DMS153 (cell line): ENCODE measurements around the gene EIF3CL.
"Not testable (repeated sequence)": the region's sequence is repeated elsewhere in the genome, so short reads cannot be mapped to it uniquely, and the experiment has no call there.

Experiments used
- DNase-seq: peaks from one replicate; lab custom pipeline; 2025; lab: John Stamatoyannopoulos, UW

The EIF3CL gene, protein sequence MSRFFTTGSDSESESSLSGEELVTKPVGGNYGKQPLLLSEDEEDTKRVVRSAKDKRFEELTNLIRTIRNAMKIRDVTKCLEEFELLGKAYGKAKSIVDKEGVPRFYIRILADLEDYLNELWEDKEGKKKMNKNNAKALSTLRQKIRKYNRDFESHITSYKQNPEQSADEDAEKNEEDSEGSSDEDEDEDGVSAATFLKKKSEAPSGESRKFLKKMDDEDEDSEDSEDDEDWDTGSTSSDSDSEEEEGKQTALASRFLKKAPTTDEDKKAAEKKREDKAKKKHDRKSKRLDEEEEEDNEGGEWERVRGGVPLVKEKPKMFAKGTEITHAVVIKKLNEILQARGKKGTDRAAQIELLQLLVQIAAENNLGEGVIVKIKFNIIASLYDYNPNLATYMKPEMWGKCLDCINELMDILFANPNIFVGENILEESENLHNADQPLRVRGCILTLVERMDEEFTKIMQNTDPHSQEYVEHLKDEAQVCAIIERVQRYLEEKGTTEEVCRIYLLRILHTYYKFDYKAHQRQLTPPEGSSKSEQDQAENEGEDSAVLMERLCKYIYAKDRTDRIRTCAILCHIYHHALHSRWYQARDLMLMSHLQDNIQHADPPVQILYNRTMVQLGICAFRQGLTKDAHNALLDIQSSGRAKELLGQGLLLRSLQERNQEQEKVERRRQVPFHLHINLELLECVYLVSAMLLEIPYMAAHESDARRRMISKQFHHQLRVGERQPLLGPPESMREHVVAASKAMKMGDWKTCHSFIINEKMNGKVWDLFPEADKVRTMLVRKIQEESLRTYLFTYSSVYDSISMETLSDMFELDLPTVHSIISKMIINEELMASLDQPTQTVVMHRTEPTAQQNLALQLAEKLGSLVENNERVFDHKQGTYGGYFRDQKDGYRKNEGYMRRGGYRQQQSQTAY

DNA sequence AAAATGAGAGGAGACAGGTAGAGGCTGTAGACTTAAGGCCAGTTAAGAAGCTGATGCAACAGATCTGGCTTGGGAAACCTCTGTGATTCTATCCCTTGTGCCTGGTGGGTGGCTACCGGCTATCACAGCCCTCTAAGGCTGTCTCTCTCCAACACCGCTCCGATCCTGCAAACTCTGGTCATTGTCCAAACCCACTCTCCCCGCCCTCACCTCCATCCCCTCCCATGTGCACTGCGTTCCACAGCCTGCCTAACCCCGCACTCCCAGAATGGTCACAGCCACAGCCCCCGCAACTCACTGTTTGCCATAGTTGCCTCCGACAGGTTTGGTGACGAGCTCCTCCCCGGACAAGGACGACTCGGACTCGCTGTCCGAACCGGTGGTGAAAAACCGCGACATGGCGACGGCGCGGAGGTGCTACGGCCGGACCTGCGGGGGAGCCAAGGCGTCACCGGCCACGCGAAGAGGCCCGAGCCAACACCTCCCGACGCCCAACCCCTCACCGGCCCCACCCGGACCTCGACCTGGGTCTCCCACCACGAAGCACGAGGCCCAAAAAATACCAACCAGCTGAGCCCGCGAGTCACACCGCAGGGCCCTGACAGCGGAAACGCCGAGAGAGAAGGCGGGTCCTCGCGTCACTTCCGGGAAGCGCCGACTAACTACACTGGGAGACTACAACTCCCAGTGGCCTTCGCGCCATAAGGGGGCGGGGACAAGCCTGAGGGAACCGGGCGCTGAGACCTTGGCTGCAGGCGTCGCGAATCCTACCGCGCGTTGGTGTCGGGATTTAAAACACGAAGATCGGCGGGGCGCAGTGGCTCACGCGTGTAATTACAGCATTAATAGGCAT, at the start of gene EIF3CL:
TSS of gene EIF3CL (minus strand) at position 622 of the 853 bp plus-strand sequence. CDS start at position 399, 223 bp downstream.
- DNase-seq, result not testable (repeated sequence)

DNA sequence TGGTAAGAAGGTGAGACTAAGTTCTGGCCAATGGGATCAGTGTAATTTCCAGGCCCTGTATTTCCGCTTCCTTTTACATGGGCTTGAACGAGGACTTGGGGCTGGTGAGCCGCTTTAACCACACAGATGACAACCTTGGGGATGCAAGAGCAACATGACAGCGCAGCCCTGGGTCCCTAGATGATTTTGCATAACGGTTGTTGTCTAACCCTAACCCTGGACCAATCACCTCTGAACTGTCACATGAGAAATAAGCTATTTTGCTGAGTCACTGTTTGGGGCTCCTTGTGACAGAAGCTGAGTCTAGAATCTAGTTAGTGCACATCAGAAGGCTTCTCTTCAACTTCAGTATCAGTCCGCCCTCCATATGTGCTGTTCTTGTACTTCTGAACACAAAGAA, 43.4 kb upstream of the EIF3CL start:
- not testable (repeated sequence) for DNase-seq

DNA sequence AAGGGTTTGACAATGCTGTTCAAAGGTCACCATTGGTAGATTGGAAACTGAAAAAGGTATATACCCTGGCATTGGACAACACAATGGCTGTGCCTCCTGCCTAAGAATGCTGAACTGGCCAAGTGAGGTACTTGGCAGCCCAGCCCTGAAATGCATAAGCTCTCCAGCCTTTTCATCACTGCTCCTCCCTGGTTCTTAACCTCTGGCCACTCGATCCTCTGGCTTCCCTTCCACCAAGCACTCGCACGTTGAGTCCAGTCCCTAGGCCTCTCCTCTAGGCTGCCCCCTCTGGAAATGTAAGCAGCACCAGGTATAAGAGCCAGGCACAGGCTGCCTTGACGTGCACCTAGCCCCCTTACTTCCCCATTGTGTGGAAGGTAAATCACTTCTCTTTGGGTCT, 42.7 kb upstream of the EIF3CL start:
- DNase-seq, result not testable (repeated sequence)

DNA sequence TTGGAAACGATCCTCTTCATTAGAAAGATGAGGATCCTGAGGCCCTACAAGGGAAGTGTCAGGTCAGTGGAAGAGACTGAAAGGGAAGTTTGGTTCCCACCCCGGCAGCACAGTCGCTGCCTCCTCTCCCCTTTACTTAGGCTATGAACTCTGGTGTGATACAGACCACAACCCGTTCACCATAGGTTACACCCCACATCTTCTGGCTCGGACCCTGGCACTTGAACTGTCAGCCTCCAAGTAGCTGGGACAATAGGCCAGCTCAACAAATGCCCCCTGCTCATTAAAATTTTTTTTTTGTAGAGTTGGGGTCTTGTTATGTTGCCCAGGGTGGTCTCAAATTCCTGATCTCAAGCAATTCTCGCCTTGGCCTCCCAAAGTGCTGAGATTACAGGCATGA, 40.3 kb upstream of the EIF3CL start:
- DNase-seq, result not testable (repeated sequence)

DNA sequence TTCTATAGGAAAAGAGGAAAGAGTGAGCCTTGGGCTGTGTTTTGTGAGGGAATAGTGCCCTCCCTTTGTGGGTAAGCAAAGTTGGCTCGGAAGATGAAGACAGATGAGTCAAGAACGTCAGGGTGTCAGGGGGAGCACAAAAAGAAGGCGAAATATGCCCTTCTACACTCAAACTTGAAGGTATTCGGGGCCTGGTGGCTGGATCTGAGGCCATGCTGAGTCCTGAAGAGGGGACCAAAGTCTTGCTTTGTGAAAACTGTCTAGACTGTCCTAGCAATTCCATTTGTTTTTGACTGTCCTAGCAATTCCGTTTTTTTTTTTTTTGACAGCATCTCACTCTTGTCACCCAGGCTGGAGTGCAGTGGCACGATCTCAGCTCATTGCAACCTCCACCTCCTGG, 35.3 kb upstream of the EIF3CL start:
- DNase-seq, result not testable (repeated sequence)

DNA sequence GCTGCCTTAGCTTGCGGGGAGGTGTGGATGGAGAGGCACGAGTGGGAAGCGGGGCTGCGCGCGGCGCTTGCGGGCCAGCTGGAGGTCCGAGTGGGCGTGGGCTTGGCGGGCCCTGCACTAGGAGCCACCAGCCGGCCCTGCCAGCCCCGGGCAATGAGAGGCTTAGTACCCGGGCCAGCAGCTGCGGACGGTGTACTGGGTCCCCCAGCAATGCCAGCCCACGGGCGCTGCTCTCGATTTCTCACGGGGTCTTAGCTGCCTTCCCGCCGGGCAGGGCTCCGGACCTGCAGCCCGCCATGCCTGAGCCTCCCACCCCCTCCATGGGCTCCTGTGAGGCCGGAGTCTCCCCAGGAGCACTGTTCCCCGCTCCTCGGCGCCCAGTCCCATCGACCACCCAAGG, 31.7 kb upstream of the EIF3CL start:
- DNase-seq, result not testable (repeated sequence)

DNA sequence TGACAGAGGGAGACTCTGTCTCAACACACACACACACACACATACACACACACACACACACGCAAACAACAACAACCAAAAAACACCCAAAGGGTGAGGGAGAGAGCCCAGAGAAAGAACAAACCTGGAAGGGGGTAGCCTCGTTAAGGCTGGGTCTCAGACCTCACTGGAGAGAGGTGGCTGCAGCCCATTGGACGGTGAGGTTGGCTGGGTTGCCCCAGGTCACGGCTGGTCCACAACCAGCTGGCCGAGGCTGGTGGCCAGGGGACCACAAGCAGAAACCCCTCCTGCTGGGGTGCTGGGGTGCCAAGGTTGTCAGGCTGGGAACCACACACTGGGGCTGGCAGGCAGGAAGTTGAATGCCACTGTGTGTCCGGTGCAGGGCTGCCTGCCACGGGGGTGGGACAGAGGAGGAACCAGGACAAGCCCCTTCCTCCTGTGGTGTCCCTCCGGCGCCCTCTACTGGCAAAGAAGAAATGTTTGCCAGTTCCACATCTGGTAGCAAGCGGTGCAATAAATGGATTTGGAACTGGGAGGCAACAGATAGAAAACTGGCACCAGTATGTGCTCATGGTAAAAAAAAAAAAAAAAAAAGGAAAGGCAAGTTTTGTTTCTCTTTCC, 22.5 kb upstream of the EIF3CL start:
- DNase-seq, result not testable (repeated sequence)

DNA sequence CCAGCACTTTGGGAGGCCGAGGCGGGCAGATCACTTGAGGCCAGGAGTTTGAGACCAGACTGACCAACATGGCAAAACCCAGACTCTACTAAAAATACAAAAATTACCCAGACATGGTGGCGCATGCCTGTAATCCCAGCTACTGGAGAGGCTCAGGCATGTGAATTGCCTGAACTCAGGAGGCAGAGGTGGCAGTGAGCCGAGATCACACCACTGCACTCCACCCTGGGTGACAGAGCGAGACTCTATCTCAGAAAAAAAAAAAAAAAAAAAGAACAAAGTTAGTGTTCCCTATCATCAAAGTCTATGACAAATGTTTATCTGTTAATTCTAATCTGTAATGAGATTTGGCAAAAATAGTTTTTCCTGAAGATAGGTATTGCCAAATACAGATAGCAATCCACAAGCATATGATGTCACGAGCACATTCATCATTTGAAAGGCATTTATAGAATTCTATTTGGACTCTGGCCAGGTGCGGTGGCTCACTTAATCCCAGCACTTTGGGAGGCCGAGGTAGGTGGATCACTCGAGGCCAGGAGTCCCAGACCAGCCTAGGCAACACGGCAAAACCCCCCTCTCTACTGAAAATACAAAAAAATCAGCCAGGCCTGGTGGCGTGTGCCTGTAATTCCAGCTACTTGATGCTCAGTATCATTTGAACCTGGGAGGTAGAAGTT, 17.6 kb upstream of the EIF3CL start:
- not testable (repeated sequence) for DNase-seq

DNA sequence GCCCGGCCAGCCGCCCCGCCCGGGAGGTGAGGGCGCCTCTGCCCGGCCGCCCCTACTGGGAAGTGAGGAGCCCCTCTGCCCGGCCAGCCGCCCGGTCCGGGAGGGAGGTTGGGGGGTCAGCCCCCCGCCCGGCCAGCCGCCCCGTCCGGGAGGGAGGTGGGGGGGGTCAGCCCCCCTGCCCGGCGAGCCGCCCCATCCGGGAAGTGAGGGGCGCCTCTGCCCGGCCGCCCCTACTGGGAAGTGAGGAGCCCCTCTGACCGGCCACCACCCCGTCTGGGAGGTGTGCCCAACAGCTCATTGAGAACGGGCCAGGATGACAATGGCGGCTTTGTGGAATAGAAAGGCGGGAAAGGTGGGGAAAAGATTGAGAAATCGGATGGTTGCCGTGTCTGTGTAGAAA, 13.4 kb upstream of the EIF3CL start:
- DNase-seq, result not testable (repeated sequence)

DNA sequence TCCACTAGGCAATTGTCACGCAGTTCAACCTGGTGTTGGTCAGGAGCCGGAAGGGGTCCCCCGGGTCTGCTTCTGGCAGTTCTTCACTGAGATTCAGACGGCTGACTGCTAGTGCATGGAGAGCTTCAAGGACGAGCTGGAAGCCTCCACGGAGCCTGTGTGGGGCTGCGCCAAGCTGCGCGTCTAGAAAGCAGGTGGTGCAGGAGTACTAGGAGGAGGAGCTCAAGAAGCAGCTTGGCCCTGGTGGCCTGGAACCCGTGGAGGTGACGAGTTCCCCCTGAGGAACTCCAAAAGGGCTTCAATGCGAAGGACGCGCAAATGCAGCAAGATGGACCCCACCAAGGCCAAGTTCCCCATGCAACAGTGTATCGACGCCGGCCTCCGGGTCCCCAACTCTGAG, 10.9 kb upstream of the EIF3CL start:
- not testable (repeated sequence) for DNase-seq

DNA sequence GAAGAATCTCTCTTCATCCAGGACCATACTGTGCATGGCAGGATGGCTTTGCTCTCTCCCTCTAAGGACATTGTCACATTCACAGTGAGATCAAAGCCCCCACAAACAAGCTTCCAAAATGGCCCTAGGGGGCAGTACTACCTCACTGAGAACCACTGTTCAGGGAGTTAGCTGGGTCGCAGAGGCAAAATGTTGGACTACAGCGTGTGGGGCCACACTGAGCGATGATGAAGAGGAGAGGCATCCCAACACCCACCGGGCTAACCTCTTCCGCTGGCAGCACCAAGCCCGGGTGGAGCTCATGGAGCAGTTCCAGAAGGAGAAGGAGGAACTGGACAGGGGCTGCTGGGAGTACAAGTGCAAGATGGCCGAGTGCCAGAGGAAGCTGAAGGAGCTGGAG, 9.9 kb upstream of the EIF3CL start:
- not testable (repeated sequence) for DNase-seq

DNA sequence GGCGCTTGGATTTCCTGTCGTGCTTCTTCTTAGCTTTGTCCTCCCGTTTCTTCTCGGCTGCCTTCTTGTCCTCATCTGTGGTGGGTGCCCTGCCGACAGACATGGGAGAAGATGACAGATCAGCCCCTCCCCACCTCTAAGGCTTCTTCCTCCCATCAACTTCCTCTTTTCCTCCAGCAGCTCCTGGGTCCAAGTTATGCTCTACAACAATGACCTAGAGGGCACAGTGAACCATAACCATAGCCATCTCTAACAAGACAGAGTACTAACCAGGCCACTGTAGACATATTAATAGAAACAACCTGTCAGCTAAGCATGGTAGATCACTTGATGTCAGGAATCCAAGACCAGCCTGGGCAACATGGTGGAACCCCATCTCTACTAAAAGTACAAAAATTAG, 11.6 kb downstream of the EIF3CL start:
- not testable (repeated sequence) for DNase-seq

DNA sequence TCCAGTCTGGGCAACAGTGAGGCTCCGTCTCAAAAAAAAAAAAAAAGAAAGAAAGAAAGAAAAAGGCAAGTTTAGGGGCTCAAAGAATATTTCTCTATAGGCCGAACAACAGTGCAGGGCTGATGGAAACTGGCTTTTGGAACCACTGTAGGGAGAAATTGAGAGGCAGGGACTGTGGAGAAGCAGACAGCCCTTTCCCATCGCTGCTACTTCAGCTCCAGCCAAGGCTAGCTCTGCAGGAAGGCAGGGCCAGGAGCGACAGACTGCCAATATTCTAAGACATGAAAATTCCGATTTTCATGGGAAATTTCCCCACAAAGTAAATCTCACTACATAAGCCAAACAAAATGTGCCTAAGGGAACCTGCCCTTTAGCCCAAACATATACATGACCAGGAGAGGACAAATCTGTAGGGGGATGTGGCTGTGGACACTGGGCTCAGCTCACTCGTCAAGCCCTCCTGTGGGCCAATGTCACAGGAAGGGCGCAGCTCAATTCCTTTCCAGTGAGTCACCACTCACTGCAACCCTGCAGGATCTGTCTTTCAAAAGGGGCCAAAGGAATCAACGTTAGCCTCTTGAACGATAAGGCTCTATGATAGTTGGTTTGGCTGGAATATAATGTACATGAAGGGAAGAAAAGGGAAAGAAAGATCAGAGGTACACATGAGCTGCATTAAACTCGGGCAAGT, 21.3 kb downstream of the EIF3CL start:
- DNase-seq, result not testable (repeated sequence)

DNA sequence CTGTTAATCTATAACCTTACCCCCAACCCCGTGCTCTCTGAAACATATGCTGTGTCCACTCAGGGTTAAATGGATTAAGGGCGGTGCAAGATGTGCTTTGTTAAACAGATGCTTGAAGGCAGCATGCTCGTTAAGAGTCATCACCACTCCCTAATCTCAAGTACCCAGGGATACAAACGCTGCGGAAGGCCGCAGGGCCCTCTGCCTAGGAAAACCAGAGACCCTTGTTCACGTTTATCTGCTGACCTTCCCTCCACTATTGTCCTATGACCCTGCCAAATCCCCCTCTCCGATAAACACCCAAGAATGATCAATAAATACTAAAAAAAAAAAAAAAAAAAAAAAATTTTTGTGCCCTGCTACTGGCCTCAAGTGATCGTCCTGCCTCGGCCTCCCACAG, 25.8 kb downstream of the EIF3CL start:
- DNase-seq, result not testable (repeated sequence)

DNA sequence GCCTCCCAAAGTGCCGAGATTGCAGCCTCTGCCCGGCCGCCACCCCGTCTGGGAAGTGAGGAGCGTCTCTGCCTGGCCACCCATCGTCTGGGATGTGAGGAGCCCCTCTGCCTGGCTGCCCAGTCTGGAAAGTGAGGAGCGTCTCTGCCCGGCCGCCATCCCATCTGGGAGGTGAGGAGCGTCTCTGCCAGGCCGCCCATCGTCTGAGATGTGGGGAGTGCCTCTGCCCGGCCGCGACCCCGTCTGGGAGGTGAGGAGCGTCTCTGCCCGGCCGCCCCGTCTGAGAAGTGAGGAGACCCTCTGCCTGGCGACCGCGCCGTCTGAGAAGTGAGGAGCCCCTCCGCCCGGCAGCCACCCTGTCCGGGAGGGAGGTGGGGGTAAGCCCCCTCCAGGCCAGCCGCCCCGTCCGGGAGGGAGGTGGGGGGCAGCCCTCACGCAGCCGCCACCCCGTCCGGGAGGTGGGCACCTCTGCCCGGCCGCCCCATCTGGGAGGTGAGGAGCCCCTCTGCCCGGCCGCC, 26.5 kb downstream of the EIF3CL start:
- not testable (repeated sequence) for DNase-seq

DNA sequence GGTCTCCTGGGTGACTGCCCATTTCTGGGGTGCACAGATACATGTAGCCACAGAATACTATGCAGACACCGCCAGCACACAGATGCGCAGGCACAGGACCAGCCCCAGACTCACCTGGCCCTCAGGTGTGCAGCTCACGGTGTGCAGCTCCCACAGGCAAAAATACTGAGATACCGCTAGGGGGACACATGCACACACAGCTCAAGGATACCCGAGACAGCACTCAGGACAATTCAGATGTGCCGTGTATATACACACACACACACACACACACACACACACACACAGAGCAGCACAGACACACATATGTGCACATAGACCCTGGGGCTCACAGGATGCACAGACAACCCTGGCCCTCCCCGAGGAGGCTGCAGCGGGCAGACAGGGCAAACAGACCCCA, 28.5 kb downstream of the EIF3CL start:
- DNase-seq, result not testable (repeated sequence)

DNA sequence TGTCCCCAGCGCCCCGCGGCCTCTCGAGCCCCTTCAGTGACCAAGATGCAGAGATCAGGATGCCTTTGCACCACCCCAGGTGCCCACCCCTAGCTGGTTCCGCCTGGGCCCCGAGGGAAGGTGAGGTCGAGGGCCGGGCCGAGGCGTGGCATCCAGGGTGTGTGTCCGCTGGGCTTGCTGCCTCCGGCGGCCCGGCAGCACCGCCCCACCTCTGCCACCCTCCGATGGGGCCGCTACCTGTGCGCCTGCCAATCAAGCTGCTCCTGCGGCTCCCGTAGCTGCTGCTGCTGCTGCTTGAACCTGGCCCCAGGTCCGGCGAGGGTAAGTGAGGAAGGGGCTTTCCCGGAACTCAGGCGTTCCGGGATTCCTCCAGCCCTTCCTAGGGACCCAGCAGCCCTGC, 29.4 kb downstream of the EIF3CL start:
- not testable (repeated sequence) for DNase-seq

DNA sequence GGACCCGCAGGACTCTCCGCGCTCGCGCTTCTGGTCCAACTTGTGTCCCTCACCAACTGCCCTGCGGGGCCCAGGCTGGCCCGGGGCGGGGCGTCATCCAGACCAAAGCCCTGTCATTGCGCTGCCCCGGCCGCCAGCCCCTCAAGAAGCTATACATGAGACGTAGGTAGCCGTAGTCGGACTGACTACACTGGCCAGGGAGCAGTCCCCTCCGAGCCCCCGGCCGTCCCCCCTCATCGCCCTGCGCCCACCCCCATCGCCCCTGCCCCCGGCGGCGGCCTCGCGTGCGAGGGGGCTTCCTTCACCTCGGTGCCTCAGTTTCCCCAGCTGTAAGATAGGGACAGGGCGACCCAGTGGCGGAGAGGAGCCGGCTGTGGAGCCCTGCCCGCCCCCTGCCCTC, 35.7 kb downstream of the EIF3CL start:
- DNase-seq, result not testable (repeated sequence)

DNA sequence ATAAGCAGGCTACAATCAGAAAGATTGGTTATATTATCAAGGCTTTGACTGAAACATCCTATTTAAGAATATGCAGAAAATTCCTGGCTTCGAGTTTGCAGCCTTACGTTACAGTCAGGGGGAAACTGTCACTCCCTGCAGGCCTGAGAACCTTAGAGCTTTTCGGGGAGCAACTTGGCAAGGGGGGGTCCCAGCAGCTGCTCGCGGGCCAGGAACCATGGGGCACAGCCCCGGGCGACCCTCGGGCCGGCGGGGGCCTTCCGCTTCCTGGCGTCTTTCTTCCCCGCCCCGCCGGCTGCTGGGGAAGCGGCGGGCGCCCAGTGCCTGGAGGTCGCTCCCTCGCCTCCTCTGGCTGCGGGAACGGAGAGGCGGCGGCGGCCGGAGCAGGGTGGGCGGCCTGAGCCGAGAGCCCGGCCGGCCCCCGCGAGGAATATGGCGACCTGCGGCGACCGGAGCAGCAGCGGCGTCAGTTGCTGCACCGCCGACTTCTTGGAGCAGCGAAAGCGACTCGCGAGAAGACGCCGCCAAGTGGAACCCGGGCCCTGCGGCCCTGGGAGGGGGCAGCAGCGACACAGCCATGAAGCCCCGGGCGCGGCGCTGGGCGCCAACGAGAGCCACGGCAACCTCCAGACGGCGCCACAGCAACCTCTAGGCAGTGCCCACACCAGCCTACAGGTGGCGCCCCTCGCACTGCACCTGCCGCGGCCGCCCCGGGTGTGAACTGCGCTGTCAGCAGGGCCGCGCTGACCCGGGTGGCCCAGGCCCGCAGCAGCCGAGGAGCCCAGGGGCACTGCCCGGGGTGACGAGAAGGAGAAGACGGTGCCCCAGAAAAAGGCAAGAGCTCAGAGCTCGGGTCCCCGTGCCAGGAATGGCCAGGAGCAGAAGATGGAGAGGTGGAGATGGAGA, 39.1 kb downstream of the EIF3CL start:
- DNase-seq, result not testable (repeated sequence)
